Astrocyte of the cerebellum (primary cell): ENCODE data around the gene SCUBE3.

Experiments used
- DNase-seq: peaks from one replicate; pipeline ENCODE4 v3.0.0-alpha.2; 2011; ENCODE audit warnings: low read depth
- H3K4me3 ChIP-seq: 2 replicates; pipeline ENCODE4 v1.5.1; 2011; ENCODE audit warnings: mild to moderate bottlenecking, low read depth, low read length, moderate library complexity
- CTCF ChIP-seq: IDR thresholded peaks from 2 replicates; pipeline ENCODE4 v1.5.1; 2012; ENCODE audit warnings: low read length, low read depth, moderate library complexity, mild to moderate bottlenecking; ENCODE audit errors: missing control alignments
- in situ Hi-C: cut with HindIII; loops from 2 replicates; pipeline ENCODE4 v1.10.0; 2017; ENCODE audit warnings: low sequenced_read_pairs

The SCUBE3 gene

GRCh38 chr6:35294308-35294945 is 80.7 kb downstream of the SCUBE3 start:
- in situ Hi-C loops = no loop called here
- TF ChIP-seq CTCF = peak; percentile 86
- no peak overlapping the region for H3K4me3 ChIP-seq
- DNase-seq = peak; percentile 8

GRCh38 chr6:35295036-35295435 is 81.3 kb downstream of the SCUBE3 start:
- in situ Hi-C loops = no loop called here
- DNase-seq = no peak
- H3K4me3 ChIP-seq = no peak overlapping the region
- no peak for TF ChIP-seq CTCF

- H3K4me3 ChIP-seq = no peak overlapping the region
- no peak for DNase-seq
- in situ Hi-C loops = no loop called here
- TF ChIP-seq CTCF = no peak
Measured at GRCh38 chr6:35295521-35296315, 82.0 kb downstream of the SCUBE3 start.

- TF ChIP-seq CTCF = no peak
- DNase-seq = no peak
- in situ Hi-C loops = no loop called here
- no peak overlapping the region for H3K4me3 ChIP-seq
Measured at GRCh38 chr6:35296931-35297600, 83.3 kb downstream of the SCUBE3 start.

- in situ Hi-C loops = no loop called here
- peak; percentile 50 for DNase-seq
- peak within 1 kb of the TSS; percentile 21 for H3K4me3 ChIP-seq
- TF ChIP-seq CTCF = peak; percentile 74
Measured at GRCh38 chr6:35297601-35298481, 84.1 kb downstream of the SCUBE3 start, which contains the start of gene DEF6. TSS of gene DEF6 (plus strand) at chr6:35297818. CDS start at chr6:35297857, 39 bp downstream.
